Left ventricle myocardium inferior (tissue), 1 donor: Measurements from ENCODE around the gene PLEKHA7. TPM values are rescaled to one million over a fixed set of nuclear protein-coding genes. Genes with fewer than 3 reads are reported as not detected.
"Not testable (repeated sequence)": the region's sequence is repeated elsewhere in the genome, so short reads cannot be mapped to it uniquely, and the experiment has no call there.

Source experiments
- DNase-seq: peaks from one replicate; pipeline ENCODE4 v3.0.0-alpha.2; 2020
- H3K27ac ChIP-seq: fragments of 200-600 bp; replicated peaks from 2 replicates; pipeline ENCODE4 v1.8.0; 2021
- H3K27me3 ChIP-seq: fragments of 200-600 bp; 2 replicates; pipeline ENCODE4 v1.8.0; 2021; ENCODE audit warnings: low read depth
- H3K36me3 ChIP-seq: fragments of 200-600 bp; 2 replicates; pipeline ENCODE4 v1.8.0; 2021
- H3K4me1 ChIP-seq: fragments of 200-600 bp; 2 replicates; pipeline ENCODE4 v1.8.0; 2021
- H3K4me3 ChIP-seq: fragments of 200-600 bp; 2 replicates; pipeline ENCODE4 v1.8.0; 2021; ENCODE audit warnings: mild to moderate bottlenecking, moderate library complexity
- H3K9me3 ChIP-seq: fragments of 200-600 bp; replicated peaks from 2 replicates; pipeline ENCODE4 v1.8.0; 2021
- CTCF ChIP-seq: fragments of 200-600 bp; IDR thresholded peaks from 2 replicates; pipeline ENCODE4 v1.8.0; 2021; ENCODE audit warnings: antibody characterized with exemption, mild to moderate bottlenecking, borderline replicate concordance
- intact Hi-C: fragments of 100-400 bp; cut with micrococcal nuclease; formaldehyde crosslinking; loops from one replicate; pipeline ENCODE4 v1.11.0; 2022
- total RNA-seq: library from RNA; stranded (reverse); fragmentation: NEBNext Ultra II Directional; extraction: Animal tissue kit (Norgen Biotek cat#: 25700); gene quantifications from one replicate; pipeline ENCODE4 v1.2.1, GENCODE V29; 2021
- donor health status: DM: no; HTN: yes; CAD: no; lungs with severe emphysema.

The PLEKHA7 gene
- total RNA-seq, 1 donor from 2014 or later: 33.2 TPM

GRCh38 chr11:16911186-16911585 is 103.0 kb downstream of the PLEKHA7 start:
- Histone ChIP-seq H3K36me3 (no peaks in the 10 kb centered on the region), H3K9me3 (no peaks in the 10 kb centered on the region), H3K4me3 (no peak overlapping the region), H3K27me3 (no peaks in the 10 kb centered on the region), H3K27ac (no peak overlapping the region), H3K4me1 (peaks cover 43% of the 10 kb centered on the region)
- DNase-seq: no peak
- intact Hi-C loops: no loop called here
- TF ChIP-seq CTCF: no peak

GRCh38 chr11:16909359-16910035 is 104.7 kb downstream of the PLEKHA7 start:
- intact Hi-C loops: no loop called here

GRCh38 chr11:16905375-16905774 is 108.8 kb downstream of the PLEKHA7 start:
- intact Hi-C loops: no loop called here
- Histone ChIP-seq H3K9me3 (no peaks in the 10 kb centered on the region), H3K4me1 (peaks cover 52% of the 10 kb centered on the region), H3K27ac (peak overlapping the region; percentile 64), H3K27me3 (no peaks in the 10 kb centered on the region), H3K4me3 (no peak overlapping the region), H3K36me3 (no peaks in the 10 kb centered on the region)
- no peak for DNase-seq
- no peak for TF ChIP-seq CTCF

More at GRCh38 chr11:16909359-16910035, 104.7 kb downstream of the PLEKHA7 start:
- Histone ChIP-seq H3K27me3 (no peaks in the 10 kb centered on the region), H3K27ac (no peak overlapping the region), H3K36me3 (no peaks in the 10 kb centered on the region), H3K4me1 (peaks cover 57% of the 10 kb centered on the region), H3K9me3 (no peaks in the 10 kb centered on the region), H3K4me3 (no peak overlapping the region)
- no peak for DNase-seq
- TF ChIP-seq CTCF: no peak

- DNase-seq, intact Hi-C loops, H3K27me3 ChIP-seq, H3K9me3 ChIP-seq, H3K4me3 ChIP-seq, H3K36me3 ChIP-seq: not testable (repeated sequence)
- Histone ChIP-seq H3K27ac (peak overlapping the region; percentile 64), H3K4me1 (peaks cover 52% of the 10 kb centered on the region)
These were observed 109.5 kb downstream of the PLEKHA7 start for GRCh38 chr11:16904761-16905160.

- no peaks in the 10 kb centered on the region for H3K27me3 ChIP-seq
- peaks cover 57% of the 10 kb centered on the region for H3K4me1 ChIP-seq
- DNase-seq: no peak
- intact Hi-C loops: no loop called here
- no peaks in the 10 kb centered on the region for H3K9me3 ChIP-seq
- no peaks in the 10 kb centered on the region for H3K36me3 ChIP-seq
- peak overlapping the region; percentile 1 for H3K27ac ChIP-seq
- H3K4me3 ChIP-seq: no peak overlapping the region
- TF ChIP-seq CTCF: no peak
These were observed 111.3 kb downstream of the PLEKHA7 start for GRCh38 chr11:16902781-16903378.

- Histone ChIP-seq H3K27me3 (no peaks in the 10 kb centered on the region), H3K9me3 (no peaks in the 10 kb centered on the region), H3K4me3 (no peak overlapping the region), H3K4me1 (peaks cover 64% of the 10 kb centered on the region), H3K27ac (no peak overlapping the region), H3K36me3 (no peaks in the 10 kb centered on the region)
- intact Hi-C loops: no loop called here
- no peak for DNase-seq
- no peak for TF ChIP-seq CTCF
These were observed 112.0 kb downstream of the PLEKHA7 start for GRCh38 chr11:16902182-16902581.
